ENCODE measurements around the gene SEPTIN11. TPM values are rescaled to one million over a fixed set of nuclear protein-coding genes. Genes with fewer than 3 reads are reported as not detected.
"Not testable (repeated sequence)": the region's sequence is repeated elsewhere in the genome, so short reads cannot be mapped to it uniquely, and the experiment has no call there.

SEPTIN11 gene
- total and polyA plus RNA-seq, 2 experiments from 2014 or later = 41.3 to 84.6 TPM

DNA sequence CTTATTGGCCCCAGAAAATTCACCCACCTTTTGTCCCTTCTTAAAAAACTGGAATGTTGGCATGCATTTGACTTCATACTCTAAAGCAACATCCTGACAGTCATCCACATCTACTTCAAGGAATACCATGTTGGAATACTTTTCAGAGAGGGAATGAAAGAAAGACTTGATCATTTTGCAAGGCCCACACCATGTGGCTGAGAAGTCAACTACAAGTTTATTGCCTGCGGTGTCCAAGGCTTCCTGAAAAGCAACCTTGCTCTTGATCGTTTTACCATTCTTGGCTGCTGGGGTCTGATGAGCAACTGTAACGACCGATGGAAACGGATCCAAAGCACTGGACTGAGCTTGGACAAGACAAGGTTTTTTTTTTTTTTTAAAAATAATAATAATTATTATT, 9.3 kb downstream of the SEPTIN11 start:
- Histone ChIP-seq H3K9me3 (ENCODE audit: low read depth) (no peaks in the 10 kb centered on the region), H3K36me3 (no peaks in the 10 kb centered on the region), H3K27ac (no peak overlapping the region), H3K27me3 (no peaks in the 10 kb centered on the region), H3K4me1 (ENCODE audit: low read depth) (no peaks in the 10 kb centered on the region), H3K4me3 (no peak overlapping the region)
- TF ChIP-seq, protein P1, sequence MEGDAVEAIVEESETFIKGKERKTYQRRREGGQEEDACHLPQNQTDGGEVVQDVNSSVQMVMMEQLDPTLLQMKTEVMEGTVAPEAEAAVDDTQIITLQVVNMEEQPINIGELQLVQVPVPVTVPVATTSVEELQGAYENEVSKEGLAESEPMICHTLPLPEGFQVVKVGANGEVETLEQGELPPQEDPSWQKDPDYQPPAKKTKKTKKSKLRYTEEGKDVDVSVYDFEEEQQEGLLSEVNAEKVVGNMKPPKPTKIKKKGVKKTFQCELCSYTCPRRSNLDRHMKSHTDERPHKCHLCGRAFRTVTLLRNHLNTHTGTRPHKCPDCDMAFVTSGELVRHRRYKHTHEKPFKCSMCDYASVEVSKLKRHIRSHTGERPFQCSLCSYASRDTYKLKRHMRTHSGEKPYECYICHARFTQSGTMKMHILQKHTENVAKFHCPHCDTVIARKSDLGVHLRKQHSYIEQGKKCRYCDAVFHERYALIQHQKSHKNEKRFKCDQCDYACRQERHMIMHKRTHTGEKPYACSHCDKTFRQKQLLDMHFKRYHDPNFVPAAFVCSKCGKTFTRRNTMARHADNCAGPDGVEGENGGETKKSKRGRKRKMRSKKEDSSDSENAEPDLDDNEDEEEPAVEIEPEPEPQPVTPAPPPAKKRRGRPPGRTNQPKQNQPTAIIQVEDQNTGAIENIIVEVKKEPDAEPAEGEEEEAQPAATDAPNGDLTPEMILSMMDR (IDR thresholded peaks at IDR 0.05; ENCODE audit: low read depth, low read length) = no peak
- no peak for DNase-seq (ENCODE audit: low read depth in 1 of 2, low spot score in 1 of 2)

DNA sequence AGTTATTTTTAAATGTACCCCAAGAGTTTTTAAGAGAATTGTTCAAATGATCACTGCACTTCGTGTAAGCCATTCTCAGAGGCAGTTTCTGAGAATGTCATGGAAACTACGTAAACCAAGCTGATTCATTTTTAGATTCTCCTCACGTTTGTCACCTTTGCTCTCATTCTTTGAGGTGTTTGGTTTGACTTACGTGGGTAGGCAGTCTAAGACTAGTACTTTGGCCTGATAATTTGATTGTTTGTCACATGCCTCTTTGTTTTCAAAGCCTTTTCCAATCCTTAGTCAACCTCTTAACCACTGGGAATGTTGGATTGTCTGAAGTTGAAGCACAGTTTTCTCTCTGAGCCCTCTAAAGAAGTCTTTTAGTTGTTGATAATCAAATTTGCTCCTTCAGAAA, 10.5 kb downstream of the SEPTIN11 start:
- H3K27me3 ChIP-seq = no peaks in the 10 kb centered on the region
- no peak overlapping the region for H3K27ac ChIP-seq
- no peak for DNase-seq (ENCODE audit: low read depth in 1 of 2, low spot score in 1 of 2)
- no peaks in the 10 kb centered on the region for H3K9me3 ChIP-seq (ENCODE audit: low read depth)
- TF ChIP-seq, protein P1 (IDR thresholded peaks at IDR 0.05; ENCODE audit: low read depth, low read length) = no peak
- H3K4me3 ChIP-seq = no peak overlapping the region
- H3K4me1 ChIP-seq (ENCODE audit: low read depth) = no peaks in the 10 kb centered on the region
- H3K36me3 ChIP-seq = no peaks in the 10 kb centered on the region

DNA sequence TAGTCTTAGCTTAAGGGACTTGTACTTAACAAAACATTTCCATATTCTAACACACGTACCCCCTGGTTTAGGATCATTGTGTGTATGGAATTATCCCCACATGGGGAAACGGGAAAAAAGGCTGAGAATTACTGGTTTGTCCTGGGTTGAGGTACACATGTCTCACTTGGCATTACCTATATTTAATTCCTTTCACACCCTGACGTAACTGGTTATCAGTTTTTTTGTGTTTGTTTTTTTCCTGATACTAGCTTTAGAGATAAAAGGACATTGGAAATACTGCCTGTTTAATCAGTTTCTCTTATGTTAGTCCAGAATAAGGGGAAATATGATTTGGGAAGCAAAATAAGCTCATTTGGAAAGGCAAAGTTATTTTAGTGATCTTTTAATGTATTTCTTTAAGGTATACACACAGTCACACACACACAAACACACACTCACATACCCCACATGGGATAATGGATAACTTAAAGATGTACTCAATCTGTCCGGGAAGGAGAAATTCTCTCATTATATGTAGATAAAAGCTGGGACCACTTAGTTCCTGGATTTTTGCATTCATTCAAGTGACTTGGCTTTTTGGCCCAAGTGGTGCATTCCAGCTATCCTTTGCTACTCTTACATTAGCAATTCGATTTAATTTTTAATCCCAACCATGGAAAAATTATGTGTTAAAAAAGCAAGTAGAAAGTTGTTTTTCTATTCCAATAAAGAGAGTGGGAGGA, 13.0 kb downstream of the SEPTIN11 start:
- Histone ChIP-seq H3K4me1 (ENCODE audit: low read depth) (no peaks in the 10 kb centered on the region), H3K36me3 (no peaks in the 10 kb centered on the region), H3K4me3 (no peak overlapping the region), H3K27me3 (no peaks in the 10 kb centered on the region), H3K9me3 (ENCODE audit: low read depth) (no peaks in the 10 kb centered on the region), H3K27ac (no peak overlapping the region)
- peak in 1 of 2 donors; percentile 54 for DNase-seq (ENCODE audit: low read depth in 1 of 2, low spot score in 1 of 2)
- TF ChIP-seq, protein P1 (IDR thresholded peaks at IDR 0.05; ENCODE audit: low read depth, low read length) = no peak

DNA sequence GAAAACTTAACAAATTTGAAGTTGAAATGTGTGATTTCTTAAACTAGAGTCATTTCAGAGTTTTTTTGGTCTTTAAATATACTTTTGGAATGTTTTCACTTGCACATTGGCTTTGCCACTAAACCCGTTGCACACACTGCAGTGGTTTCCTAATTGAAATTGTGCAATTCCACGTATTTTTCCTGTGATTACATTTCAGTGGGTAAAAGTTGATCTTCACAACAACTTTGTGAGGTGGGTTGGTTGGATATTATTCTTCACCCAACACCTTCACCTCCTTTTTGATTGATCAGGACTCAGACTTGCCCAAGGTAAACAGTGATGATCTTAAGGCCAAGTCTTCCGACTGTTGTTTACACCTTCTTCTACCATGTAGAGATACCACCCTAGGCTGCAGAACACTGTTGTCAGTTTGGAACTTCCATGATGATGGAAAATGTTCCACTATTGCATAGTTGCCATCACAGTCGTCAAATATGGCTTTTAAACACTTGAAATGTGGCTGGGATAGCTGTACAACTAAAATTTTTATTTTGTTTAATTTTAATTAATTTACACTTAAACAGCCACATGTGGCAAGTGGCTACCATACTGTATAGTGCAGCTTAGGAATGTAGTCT, 13.7 kb downstream of the SEPTIN11 start:
- Histone ChIP-seq H3K9me3 (ENCODE audit: low read depth) (no peaks in the 10 kb centered on the region), H3K4me1 (ENCODE audit: low read depth) (no peaks in the 10 kb centered on the region), H3K36me3 (no peaks in the 10 kb centered on the region), H3K27ac (no peak overlapping the region), H3K4me3 (no peak overlapping the region), H3K27me3 (no peaks in the 10 kb centered on the region)
- TF ChIP-seq, protein P1 (IDR thresholded peaks at IDR 0.05; ENCODE audit: low read depth, low read length) = no peak
- peak in 1 of 2 donors; percentile 74 for DNase-seq (ENCODE audit: low read depth in 1 of 2, low spot score in 1 of 2)

DNA sequence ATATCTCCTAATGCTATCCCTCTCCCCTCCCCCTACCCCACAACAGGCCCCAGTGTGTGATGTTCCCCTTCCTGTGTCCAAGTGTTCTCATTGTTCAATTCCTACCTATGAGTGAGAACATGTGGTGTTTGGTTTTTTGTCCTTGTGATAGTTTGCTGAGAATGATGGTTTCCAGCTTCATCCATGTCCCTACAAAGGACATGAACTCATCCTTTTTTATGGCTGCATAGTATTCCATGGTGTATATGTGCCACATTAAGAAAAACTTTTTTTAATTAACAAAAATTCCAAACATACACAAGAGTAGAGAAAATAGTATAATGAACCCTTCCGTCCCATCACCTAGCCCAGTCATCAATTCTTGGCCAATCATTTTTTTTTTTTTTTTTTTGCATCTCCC, 14.4 kb downstream of the SEPTIN11 start:
- not testable (repeated sequence) for DNase-seq (ENCODE audit: low read depth in 1 of 2, low spot score in 1 of 2); H3K27ac ChIP-seq; H3K4me1 ChIP-seq (ENCODE audit: low read depth); H3K4me3 ChIP-seq; H3K9me3 ChIP-seq (ENCODE audit: low read depth); H3K36me3 ChIP-seq; H3K27me3 ChIP-seq

DNA sequence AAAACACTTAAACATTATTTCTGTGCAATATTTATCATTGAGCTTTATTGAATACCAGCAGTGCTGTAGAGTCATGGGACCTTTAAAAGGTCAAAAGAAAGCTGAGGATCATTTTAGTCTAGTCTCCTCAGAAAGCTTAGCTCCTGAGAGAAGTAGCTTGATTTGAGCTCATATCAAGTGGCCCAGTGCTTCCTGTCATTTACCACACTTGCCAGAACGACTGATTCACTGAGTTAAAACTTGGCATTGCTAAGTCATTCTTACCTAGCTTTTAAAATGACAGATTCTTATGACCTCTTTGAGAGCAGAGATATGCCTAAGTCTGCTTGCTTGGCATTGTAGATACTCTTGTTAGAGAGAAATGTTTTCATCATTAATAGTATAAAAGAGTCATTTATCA, 15.2 kb downstream of the SEPTIN11 start:
- H3K9me3 ChIP-seq (ENCODE audit: low read depth) = no peaks in the 10 kb centered on the region
- TF ChIP-seq, protein P1 (IDR thresholded peaks at IDR 0.05; ENCODE audit: low read depth, low read length) = no peak
- H3K27me3 ChIP-seq = no peaks in the 10 kb centered on the region
- no peak for DNase-seq (ENCODE audit: low read depth in 1 of 2, low spot score in 1 of 2)
- H3K27ac ChIP-seq = no peak overlapping the region
- no peaks in the 10 kb centered on the region for H3K4me1 ChIP-seq (ENCODE audit: low read depth)
- no peak overlapping the region for H3K4me3 ChIP-seq
- no peaks in the 10 kb centered on the region for H3K36me3 ChIP-seq
